NK-92 treated with Interleukin-12 subunit alpha and Interleukin-12 subunit beta, amount 100 ng/mL, for 24 hours (cell line): ENCODE data around the gene ARHGAP19.

Source experiments
- DNase-seq: peaks from one replicate; lab custom pipeline; 2025; lab: John Stamatoyannopoulos, UW

ARHGAP19 gene

DNA sequence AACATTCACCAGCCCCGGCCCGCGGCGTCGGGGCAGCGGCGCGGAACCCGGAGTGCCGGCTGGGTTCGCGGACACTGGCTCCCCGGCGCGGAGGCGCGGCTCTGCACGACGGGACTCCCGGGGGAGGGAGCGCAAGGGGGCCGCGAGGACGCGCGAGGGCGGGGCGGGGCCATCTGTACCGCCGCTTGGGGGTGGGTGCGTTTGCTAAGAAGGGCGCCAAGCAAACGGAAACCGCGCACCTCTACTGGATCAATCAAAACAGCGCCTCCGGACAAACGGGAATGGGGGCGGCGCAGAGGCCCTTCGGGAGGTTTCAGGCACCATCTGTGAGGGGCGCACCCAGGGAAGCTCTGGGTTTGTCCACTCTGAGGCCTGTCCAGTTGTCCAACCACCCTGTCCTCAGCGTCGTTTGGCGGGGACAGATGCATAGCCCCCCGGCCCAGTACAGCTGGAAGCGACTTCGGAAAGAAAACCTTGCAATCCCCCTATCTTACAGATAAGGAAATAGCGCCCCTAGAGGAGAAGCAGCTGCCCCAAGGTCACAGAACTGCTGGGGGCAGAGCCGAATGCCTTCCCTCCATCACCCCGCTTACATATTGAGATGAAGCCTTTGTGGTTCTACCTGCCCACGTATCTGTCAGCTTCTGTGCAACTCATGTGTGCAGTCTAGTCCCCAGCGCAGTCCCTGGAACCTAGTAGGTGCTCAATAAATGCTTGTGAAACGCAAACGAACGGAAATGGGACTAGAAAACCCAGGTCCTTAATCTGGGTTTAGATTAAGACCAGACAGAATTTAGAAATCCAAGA, 96.0 kb downstream of the ARHGAP19 start:
- DNase-seq: no peak

DNA sequence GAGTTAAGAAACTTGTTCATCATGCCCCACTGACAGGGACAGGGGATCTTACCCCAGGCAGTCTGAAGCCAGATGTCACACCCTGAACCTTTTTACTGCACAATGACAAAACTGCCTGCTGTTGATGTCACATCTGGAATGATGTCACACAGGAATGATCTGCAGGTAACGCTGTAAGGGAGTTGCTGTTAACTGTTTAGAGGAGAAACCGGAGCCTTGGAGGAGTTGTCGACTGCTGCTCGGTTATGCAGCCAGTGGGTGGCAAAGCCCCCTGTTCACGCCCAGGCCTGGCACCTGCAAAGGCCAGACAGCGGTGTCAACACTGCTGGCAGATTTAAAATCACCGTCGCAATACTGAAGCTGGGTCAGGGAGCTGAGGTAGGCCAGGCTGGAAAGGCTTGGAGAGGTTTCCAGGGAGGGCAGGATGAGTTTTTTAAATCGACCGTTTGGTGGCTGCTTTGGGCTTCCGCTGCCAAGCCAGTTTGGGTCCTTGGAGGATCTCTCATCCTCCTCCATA, 96.7 kb downstream of the ARHGAP19 start:
- no peak for DNase-seq

DNA sequence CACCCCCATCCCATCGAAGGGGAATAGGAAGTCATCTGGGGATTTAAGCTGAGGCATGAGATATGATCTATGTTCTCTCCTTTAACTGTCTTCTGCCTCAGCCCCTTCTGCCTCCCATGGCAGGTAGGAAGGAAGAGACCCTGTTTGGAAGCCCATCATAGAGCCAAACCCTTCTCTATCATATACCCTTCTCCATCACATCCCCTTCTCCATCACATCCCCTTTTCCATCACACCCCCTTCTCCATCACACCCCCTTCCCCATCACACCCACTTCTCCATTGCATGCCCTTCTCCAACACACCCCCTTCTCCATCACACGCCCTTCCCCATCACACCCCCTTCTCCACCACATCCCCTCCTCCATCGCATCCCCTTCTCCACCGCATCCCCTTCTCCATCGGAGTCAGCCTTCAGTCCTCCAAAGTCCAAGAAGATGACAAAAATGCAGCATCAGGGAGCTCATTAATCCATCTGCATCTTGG, 99.4 kb downstream of the ARHGAP19 start:
- DNase-seq: no peak

DNA sequence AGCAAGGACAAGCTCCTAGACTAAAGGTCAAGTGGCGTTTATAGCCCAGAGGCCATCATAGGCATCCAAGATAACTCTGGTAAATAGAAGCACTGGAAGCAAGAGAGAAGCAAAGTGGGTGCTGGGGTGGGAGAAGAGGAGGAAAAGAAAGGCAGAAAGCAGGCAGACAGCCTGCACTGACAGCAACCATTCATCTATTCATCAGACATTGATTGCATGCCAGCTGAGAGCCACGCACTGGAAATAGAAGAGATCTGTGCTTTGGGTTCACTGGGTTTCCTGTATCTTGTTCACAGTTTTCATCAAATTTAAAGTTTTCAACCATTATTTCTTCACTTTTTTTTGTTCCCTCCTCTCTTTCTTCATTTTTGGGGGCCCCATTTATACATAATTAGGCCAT, 102.0 kb downstream of the ARHGAP19 start:
- no peak for DNase-seq

DNA sequence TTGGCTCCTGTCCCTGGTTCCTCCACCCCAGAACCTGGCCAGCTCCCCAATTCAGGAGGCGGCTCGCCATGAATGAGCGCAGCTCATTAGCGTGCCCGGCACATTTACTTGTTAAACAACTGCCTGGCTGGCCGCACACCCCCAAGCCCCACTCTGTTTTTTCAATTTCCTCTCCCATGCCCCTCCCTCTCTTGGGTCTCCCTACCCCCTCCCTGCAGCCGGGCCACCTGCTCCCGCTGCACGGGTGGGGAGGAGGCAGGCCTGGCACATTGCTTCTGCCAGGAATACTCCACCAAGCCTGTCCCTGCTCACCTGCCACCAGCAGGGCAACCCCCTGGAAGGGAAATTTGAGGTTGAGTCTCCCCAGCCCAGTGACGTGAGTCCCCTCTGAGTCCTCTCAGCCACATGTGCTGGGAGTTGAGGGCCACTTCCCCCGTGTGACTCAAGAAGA, 104.2 kb downstream of the ARHGAP19 start:
- no peak for DNase-seq

DNA sequence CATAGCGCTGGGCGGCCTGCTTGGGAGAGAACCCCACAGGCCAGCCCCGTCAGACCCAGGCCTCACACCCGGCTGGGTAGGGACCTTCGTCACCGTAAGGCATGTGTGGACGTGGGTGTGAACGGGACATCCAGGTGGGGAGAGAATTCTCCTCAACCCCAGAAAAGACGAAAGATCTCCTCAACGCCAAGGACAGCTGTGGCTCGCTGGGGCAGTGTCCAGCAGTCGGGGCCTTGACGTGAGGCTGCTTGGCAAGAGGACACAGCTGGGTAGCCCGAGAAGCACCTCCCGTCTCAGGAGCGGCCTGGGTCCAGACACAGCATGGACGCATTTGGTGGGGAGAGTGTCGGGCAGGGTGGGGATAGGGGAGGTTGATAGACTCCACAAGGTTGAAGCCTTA, 105.5 kb downstream of the ARHGAP19 start:
- DNase-seq: no peak

DNA sequence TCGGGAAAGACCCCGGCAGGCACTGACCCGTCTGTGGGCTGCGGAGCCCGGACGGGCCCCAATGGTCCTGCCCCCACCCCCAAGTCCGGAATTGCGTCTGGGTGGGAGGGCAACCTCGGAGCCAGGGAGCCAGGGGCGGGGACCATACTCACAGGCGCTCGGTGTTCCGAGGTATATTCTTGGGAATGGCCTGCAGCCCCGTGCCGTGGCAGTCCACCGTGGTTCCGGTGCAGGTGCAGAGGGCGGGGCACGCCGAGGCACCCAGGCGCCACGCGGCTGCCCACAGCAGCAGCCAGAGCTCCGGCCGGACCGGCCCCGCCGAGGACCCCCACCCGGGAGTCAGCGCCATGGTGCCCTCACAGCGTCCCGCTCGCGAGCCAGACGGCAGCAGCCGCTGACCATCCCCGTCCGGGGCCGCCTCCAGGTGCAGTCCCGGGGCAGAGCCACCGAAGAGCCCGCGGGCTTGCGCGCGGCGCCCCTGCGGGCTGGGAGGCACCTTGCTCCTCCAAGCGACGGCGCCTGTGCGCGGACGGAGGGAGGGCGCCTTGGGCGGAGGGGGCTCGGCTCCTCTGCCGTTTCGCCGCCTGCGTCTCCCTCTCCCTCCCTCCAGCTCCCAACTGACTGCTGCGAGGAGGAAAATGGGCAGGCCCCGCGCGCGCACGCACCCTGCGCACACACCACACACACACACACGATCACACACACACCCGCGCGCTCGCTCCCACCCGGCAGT, 106.9 kb downstream of the ARHGAP19 start, which contains the start of gene SLIT1:
Gene SLIT1 (minus strand): TSS at position 634 of the 733 bp plus-strand sequence. CDS start 285 bp downstream, at position 349.
- no peak for DNase-seq

DNA sequence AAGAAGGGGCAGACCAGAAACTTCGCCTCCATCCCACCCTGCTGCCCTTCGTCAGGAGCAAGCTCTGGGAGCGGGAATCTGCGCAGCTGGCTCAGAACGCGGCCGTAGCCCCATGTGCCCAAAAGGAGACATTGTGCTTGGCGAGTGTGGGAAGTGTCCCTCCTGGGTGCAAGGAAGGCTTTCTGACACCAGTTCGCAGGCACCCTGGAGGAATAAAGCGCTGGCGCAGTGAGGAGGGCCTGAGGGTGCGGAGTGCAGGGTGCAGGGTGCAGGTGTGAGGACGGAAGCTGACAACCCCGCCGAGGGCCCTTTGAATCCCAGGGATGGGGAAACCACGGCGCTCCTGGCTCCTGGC, 107.5 kb downstream of the ARHGAP19 start:
- no peak for DNase-seq

DNA sequence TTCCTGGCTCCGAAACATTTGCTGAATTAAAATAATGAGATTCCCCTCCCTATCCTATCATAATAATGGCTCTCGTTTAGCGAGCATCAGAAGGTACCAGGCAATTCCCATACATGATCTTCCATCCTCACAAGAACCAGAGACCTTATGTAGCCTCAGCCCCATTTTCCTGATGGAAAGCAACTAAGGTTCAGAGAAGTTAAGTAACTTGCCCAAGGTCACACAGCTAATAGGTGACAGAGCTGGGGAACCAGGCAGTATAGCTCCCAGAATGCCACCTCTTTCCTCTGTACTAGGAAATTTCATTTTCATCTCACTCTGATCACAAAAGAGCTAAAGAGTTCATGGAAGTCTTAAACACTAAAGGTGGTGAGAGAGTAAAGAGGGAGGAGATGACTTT, 109.1 kb downstream of the ARHGAP19 start:
- no peak for DNase-seq

DNA sequence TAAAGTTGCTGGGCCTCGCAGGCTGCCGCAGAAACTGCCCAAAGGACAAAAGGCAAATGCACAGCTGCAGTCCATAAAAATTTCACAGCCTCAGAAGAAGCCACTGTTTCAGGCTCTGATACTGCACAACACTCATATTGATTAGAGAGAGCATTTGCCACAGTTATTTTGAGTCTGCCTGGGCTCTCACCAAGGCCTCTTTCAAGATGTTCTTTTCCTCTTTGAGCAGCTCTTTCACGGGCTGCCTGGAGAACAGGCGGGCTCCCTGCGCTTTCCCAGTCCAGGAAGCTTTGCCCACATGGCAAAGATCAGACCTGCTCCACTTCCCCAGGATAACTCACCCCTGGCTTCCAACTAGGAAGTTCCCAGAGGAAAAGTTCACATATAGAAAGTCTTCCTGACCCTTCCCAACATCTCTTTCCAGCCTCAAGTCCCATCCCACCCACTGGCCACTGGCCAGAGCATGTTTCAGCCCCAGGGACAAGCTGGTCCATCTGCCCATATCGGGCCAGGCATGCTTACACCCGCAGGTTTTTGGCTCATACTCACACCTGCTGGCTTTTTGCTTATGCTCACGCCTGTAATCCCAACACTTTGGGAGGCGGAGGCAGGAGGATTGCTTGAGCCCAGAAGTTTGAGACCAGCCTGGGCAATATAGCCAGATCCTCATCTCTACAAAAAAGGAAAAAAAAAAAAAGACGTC, 110.0 kb downstream of the ARHGAP19 start:
- no peak for DNase-seq

DNA sequence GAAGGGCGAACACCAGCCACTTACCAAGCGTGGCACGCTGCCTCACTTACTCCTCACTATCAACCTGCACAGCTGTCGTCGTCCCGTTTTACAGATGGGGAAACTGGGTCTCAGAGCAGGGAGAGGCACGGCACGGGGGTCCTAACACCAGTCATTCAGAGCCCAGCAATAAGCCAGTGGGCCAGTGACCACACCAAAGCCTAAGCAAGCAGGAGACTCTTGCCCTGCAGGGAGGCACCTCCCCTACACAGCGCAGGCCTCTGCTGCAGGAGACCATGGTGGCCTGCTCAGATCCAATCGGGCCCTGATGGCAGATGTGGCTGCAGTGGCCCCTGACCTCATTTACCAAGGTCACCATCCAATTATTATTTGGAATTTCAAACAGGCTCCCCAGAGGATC, 111.5 kb downstream of the ARHGAP19 start:
- no peak for DNase-seq

DNA sequence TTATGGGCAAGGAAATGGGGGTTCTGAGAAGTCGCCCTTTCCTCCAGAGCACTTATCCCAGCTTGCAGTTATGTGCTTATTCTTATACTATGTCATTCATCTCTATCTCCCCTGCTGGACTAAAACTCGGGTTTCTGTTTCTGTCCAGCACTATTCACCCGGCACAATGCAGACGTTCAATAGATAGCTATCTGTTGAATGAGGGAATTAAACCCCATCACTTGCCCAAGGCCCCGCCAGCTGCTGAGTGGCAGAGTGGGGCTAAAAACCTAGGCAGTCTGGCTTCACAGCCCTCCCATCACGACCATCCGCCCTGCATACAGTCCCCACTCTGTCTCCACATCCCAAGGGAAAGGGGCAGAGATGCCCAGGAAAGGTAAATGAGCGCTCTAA, 112.1 kb downstream of the ARHGAP19 start:
- no peak for DNase-seq

DNA sequence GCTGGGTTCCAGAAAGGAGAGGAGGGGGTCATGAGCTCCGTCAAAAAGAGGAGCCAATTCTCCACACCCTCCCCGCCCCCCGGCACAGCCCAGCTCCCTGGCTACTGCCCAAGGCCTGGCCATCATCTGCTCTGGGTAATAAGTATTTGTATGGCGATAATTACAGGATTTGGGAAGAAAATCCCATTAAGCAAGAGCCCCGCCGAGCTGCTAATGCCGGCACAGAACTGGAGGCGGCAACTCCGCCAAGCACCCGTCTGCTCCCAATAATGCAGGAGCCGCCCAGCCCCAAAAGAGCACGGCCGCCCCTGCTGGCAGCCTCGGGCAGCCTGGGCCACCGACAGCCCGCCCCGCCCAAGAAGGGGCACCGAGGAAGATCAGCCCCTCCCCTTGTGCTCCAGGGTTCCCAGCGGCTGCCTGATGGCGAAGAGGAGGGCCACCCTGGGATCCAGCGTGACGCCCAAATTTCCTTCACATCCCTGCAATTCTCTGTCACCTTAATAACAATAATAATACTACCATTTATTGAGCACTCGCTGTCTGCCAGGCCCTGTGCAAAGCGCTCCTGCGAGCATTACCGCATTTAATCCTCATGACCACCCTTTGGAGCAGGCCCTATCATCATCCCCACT, 112.6 kb downstream of the ARHGAP19 start:
- no peak for DNase-seq

DNA sequence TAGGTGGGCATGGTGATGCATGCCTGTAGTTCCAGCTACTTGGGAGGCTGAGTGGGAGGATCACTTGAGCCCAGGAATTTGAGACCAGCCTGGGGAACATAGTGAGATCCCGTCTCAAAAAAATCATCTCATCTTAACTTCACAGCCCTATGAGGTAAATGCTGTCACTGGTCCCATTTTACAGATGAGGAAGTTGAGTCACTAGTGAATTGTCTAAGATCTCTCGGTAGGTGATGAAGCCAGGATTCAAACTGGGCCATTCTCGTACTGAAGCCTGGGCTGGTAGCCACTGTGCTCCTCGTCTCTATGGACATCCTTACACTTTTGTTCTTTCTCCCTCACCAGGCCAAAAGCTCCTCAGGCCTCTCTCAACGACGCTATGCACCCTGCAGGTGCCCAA, 113.1 kb downstream of the ARHGAP19 start:
- DNase-seq: no peak

DNA sequence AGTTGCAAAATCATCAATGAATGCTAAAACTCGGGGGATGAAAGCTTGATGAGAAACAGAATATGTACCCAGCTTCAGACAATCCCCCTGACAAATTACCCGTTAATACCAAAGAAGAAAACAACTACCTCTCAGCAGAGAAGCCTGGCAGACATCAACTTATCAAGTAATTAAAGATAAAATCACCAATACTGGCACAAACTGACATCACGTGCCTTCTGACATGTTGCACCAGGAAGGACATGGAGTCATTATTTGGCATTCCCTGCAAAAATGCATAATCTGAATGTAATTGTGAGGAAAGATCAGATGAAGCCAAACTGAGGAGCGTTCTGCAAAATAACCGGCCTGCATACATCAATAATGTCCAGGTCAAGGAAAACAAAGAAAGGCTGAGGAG, 114.4 kb downstream of the ARHGAP19 start:
- no peak for DNase-seq

DNA sequence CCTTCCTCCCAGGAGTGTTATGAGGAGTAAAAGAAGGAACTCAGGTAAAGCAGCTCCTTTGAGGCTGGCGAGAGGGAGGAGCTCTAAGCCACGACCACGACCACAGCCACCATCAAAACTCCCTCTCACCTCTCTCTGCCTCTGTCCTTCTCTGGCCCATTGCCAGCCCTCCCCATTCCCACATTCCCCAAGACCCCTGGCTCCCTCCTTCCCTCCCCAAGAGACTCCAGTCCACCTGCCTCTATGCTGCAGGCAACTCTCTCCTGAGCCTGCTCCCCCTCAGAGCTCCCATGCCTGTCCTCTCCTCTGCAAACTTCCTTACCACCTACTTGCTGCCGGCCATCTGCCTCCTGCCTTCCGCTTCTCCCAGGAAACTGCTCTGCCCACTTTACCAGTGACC, 116.2 kb downstream of the ARHGAP19 start:
- DNase-seq: no peak

DNA sequence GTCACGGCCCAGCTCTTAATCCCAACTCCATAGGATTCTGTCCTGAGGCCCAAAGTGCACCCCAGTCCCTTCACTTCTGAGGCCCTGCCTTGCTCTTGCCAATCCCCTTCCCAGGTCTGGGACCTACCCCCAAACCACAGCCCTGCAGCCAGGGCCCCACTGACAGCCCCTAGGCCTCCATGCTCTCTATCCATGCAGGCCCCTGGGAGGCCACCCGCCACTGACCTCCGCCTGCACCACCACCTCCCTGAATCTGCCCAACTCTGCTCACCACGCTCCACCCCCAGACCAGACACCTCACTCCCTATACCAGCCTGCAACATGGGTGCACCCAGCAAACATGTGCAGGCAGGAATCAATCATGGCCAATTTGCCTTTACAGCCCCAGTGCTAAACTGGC, 116.9 kb downstream of the ARHGAP19 start:
- no peak for DNase-seq

DNA sequence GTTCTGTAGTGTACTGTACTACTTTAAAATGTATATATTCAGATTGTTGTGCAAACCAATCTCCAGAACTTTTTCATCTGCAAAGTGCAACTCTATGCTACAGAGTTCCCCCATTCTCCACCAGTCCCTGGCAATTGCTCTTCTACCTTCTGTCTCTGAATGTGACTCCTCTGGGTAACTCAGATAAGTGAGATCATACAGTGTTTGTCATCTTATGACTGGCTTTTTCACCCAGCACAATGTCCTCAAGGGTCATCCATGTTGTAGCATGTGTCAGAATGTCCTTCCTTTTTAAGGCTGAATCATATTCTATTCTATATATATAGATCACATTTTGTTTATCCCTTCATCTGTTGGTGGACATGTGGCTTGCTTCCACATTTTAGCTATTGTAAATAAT, 117.5 kb downstream of the ARHGAP19 start:
- no peak for DNase-seq

DNA sequence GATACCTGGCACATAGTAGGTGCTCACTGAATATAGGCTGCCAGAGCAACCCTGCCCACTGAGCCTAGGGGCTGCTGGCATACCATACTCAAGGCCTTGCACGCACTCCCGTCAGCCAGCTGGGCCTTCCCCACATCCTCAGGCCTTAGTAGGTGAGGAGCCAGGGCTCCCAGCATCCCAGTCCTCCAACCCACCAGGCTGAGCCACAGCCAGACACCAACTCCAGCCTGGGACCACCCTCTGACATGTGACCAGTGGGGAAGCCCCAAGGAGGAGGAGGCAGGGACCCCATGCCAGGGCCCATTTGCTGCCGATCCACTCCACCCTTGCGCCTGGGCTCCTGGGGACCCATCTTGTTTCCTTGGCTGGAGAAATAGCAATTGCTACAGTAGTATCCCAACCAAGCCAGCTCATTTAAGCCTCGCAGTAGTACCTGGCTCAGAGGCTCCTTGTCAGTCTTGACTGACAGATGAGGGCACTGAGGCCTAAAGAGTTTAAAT, 118.1 kb downstream of the ARHGAP19 start:
- DNase-seq: no peak

DNA sequence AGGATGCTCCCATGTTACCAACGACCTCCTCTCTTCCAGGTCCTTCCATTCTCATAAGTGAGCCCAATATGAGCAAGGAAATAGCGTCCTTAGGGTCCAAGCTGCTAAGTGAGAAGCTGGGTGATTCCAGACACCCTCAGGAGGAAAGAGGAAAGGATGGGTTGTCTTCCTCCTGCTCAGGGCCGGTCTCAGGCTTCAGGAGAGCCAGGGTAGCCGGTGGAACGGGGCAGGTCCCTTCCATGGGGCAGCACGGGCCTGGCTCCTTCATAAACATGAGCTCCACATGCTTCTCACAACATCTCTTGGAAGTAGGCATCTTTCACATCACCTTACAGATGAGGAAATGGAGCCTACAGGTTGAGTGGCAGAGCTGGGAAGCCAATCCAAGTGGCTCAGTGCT, 119.4 kb downstream of the ARHGAP19 start:
- no peak for DNase-seq
